GM10847 (cell line): ENCODE results near the gene TM9SF4.

Experiments
- POLR2A ChIP-seq: IDR thresholded peaks from 2 replicates; pipeline ENCODE4 v1.6.1; 2011; ENCODE audit not compliant: insufficient read length; ENCODE audit errors: extremely low read depth

TM9SF4 gene

GRCh38 chr20:32204205-32205109 is 94.9 kb downstream of the TM9SF4 start:
- TF ChIP-seq POLR2A, result no peak

GRCh38 chr20:32205110-32205842 is 95.8 kb downstream of the TM9SF4 start:
- no peak for TF ChIP-seq POLR2A

GRCh38 chr20:32205843-32206759 is 96.6 kb downstream of the TM9SF4 start:
- no peak for TF ChIP-seq POLR2A

GRCh38 chr20:32206760-32207625 is 97.5 kb downstream of the TM9SF4 start:
- TF ChIP-seq POLR2A, result no peak

GRCh38 chr20:32207626-32208498 is 98.3 kb downstream of the TM9SF4 start, which contains the start of the genes PLAGL2 and POFUT1:
Gene PLAGL2 (minus strand): TSS chr20:32207743. CDS start chr20:32202178, 5,565 bp downstream.
Gene POFUT1 (plus strand): TSS chr20:32207880. CDS start chr20:32207942, 62 bp downstream.
- peak; percentile 83 for TF ChIP-seq POLR2A

GRCh38 chr20:32208499-32209154 is 99.1 kb downstream of the TM9SF4 start:
- no peak for TF ChIP-seq POLR2A

GRCh38 chr20:32209850-32210605 is 100.5 kb downstream of the TM9SF4 start:
- TF ChIP-seq POLR2A, result no peak

- TF ChIP-seq POLR2A, result no peak
Observed at GRCh38 chr20:32213870-32214269, 104.4 kb downstream of the TM9SF4 start.

- TF ChIP-seq POLR2A, result no peak
Observed at GRCh38 chr20:32215147-32215546, 105.6 kb downstream of the TM9SF4 start.

GRCh38 chr20:32215729-32216128 is 106.2 kb downstream of the TM9SF4 start:
- TF ChIP-seq POLR2A, result no peak

GRCh38 chr20:32216179-32217142 is 106.9 kb downstream of the TM9SF4 start:
- TF ChIP-seq POLR2A, result no peak
